Ishikawa (cell line): Measurements from ENCODE around the gene SLN.

Experiments
- CEBPB ChIP-seq: IDR thresholded peaks from 2 replicates; pipeline ENCODE4 v1.6.1; 2012
- CREB1 ChIP-seq: IDR thresholded peaks from 2 replicates; pipeline ENCODE4 v1.6.1; 2012; ENCODE audit warnings: low read depth
- EGR1 ChIP-seq: IDR thresholded peaks from 2 replicates; pipeline ENCODE4 v1.6.1; 2012
- EP300 ChIP-seq: IDR thresholded peaks from 2 replicates; pipeline ENCODE4 v1.6.1; 2012; ENCODE audit warnings: borderline replicate concordance
- FOXM1 ChIP-seq: IDR thresholded peaks from 2 replicates; pipeline ENCODE4 v1.6.1; 2012; ENCODE audit warnings: low read depth, borderline replicate concordance
- NFIC ChIP-seq: IDR thresholded peaks from 2 replicates; pipeline ENCODE4 v1.6.1; 2012
- RAD21 ChIP-seq: IDR thresholded peaks from 2 replicates; pipeline ENCODE4 v1.6.1; 2012; ENCODE audit warnings: low read depth
- TAF1 ChIP-seq: IDR thresholded peaks from 2 replicates; pipeline ENCODE4 v1.6.1; 2012; ENCODE audit warnings: low read depth, mild to moderate bottlenecking
- TCF12 ChIP-seq: IDR thresholded peaks from 2 replicates; pipeline ENCODE4 v1.6.1; 2012; ENCODE audit warnings: low read depth
- TEAD4 ChIP-seq: IDR thresholded peaks from 2 replicates; pipeline ENCODE4 v1.6.1; 2012
- YY1 ChIP-seq: IDR thresholded peaks from 2 replicates; pipeline ENCODE4 v1.6.1; 2012; ENCODE audit warnings: low read depth
- ZBTB7A ChIP-seq: IDR thresholded peaks from 2 replicates; pipeline ENCODE4 v1.6.1; 2012; ENCODE audit warnings: low read depth
- TF ChIP-seq, protein P1 (sequence below): IDR thresholded peaks from 2 replicates; pipeline ENCODE4 v1.6.1; 2012
- TF ChIP-seq, protein P2 (sequence below): IDR thresholded peaks from 2 replicates; pipeline ENCODE4 v1.6.1; 2012; ENCODE audit warnings: low read depth, mild to moderate bottlenecking
- TF ChIP-seq, protein P3 (sequence below): IDR thresholded peaks from 2 replicates; pipeline ENCODE4 v1.6.1; 2012

The SLN gene

DNA sequence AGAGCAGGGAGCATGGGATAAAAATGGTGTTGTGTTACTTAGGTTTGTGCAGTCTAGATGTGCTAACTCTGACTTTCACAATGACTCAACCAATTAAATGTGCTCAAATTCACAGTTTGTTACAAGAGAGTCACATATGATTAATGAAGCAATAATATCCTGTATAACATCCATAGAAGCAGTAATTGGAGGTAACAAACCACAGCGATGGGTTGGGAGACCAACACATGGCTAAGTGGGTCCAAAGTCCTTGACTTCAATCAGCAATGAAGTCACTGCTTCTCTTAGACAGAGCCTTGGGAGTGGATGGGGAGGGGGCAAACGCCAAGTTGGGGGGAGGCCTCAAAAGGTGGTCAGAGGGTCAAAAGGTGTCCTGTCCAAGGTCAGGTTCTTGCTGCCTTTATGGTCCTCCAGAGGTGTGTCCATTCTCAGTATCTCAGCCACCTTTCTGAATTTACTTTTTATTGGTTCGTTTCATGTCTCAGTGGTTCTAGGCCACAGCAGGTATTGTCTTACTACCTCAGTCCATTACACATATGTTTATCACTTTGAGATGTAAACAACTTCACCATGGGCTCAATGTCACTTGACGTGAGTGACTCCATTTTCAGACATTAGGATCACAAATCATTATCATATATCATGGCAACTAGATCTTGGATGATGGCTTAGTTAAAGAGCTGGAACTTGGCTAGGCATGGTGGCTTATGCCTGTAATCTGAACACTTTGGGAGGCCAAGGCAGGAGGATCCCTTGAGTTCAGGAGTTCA lies 32.4 kb downstream of the SLN start:
- TF ChIP-seq, protein P1, sequence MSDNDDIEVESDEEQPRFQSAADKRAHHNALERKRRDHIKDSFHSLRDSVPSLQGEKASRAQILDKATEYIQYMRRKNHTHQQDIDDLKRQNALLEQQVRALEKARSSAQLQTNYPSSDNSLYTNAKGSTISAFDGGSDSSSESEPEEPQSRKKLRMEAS: no peak
- TF ChIP-seq CEBPB: no peak
- TF ChIP-seq TAF1: no peak
- TF ChIP-seq YY1: no peak
- TF ChIP-seq RAD21: no peak
- no peak for TF ChIP-seq TEAD4

DNA sequence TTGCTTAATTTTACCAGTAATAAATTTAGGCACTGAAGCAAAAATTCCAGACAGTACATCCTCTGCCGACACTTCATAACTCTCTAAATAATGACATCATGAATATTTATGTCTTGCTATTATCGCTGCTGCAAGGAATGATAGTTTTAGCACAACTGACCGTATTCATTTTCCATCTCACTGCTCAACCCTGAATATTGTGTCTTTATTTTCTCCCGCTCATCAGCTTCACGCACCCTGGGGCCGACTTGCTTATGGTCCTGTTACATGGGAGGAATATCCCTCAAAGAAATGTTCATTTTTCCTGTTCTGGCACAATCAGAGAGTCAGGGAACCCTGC lies 33.3 kb downstream of the SLN start:
- TF ChIP-seq CREB1 (no peak), CEBPB (no peak), TEAD4 (no peak), NFIC (no peak), FOXM1 (no peak), RAD21 (no peak), EP300 (no peak)
- TF ChIP-seq, protein P2, sequence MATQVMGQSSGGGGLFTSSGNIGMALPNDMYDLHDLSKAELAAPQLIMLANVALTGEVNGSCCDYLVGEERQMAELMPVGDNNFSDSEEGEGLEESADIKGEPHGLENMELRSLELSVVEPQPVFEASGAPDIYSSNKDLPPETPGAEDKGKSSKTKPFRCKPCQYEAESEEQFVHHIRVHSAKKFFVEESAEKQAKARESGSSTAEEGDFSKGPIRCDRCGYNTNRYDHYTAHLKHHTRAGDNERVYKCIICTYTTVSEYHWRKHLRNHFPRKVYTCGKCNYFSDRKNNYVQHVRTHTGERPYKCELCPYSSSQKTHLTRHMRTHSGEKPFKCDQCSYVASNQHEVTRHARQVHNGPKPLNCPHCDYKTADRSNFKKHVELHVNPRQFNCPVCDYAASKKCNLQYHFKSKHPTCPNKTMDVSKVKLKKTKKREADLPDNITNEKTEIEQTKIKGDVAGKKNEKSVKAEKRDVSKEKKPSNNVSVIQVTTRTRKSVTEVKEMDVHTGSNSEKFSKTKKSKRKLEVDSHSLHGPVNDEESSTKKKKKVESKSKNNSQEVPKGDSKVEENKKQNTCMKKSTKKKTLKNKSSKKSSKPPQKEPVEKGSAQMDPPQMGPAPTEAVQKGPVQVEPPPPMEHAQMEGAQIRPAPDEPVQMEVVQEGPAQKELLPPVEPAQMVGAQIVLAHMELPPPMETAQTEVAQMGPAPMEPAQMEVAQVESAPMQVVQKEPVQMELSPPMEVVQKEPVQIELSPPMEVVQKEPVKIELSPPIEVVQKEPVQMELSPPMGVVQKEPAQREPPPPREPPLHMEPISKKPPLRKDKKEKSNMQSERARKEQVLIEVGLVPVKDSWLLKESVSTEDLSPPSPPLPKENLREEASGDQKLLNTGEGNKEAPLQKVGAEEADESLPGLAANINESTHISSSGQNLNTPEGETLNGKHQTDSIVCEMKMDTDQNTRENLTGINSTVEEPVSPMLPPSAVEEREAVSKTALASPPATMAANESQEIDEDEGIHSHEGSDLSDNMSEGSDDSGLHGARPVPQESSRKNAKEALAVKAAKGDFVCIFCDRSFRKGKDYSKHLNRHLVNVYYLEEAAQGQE: no peak

DNA sequence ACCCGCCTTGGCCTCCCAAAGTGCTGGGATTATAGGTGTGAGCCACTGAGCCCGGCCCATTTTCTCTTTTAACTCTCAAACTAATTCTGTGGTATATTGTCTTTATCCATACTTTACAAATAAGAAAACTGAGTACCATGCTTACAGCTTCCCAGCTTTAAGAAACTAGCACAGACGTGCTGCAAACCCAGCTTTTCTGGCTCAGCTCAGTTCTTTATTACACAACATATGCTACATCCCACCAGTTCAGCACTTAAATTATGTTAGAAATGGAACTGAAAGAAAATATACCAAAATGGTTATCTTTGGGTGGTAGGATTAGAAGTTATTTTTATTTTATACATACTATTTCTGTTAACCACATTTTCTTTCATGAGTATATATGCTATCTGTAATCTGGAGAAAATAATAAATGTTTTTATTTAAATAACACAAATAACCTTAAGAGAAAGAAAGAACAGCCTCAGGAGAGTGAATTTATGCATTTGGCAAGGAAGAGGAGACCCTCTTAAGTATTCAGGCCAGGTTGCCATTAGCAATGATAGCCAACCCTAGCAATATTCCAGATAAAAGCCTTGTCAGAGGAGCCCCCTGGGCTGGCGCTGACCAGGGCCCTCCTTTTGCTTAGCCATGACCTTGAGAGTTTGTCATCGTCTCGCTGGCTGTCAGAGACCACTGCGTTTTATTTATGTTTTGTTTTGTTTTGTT lies 33.8 kb downstream of the SLN start:
- TF ChIP-seq CREB1: no peak

DNA sequence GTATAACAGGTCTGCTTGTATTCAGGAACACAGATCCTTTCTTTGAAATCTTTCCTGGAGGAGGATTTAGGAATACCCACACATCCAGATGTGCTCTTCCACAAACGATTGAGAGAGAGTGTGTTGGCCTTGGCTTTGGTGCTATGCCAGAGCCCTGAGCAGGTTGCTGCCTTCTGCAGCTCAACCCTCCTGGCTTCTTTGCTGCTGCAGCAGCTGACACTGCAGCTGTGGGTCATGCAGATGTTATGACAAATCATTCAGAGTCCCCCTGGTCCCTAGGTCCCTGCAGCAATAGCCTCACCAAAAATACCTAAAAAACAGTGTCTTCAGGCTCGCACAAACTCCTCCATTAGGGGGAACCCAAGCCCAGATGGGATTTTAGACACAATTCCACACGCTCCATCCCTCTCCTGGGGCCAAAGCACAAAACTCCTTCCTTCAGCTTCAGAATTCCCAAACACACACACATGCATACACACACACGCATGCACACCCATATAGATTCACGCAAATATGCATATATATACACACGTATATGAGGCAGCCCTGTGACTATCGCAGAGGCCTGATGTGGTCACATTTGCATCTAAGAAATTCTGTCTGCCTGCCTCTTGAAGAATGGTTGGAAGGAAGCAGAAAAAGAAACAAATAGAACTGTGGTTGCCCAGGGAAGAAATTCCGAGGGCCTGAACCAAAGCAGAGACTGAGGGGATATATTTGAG lies 35.4 kb downstream of the SLN start:
- no peak for TF ChIP-seq TCF12
- no peak for TF ChIP-seq YY1
- TF ChIP-seq, protein P3, sequence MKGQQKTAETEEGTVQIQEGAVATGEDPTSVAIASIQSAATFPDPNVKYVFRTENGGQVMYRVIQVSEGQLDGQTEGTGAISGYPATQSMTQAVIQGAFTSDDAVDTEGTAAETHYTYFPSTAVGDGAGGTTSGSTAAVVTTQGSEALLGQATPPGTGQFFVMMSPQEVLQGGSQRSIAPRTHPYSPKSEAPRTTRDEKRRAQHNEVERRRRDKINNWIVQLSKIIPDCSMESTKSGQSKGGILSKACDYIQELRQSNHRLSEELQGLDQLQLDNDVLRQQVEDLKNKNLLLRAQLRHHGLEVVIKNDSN: no peak
- no peak for TF ChIP-seq RAD21
- TF ChIP-seq, protein P2: no peak
- no peak for TF ChIP-seq NFIC
- TF ChIP-seq, protein P1: no peak
- no peak for TF ChIP-seq TEAD4
- no peak for TF ChIP-seq EP300
- no peak for TF ChIP-seq TAF1
- TF ChIP-seq CREB1: no peak
- no peak for TF ChIP-seq CEBPB

DNA sequence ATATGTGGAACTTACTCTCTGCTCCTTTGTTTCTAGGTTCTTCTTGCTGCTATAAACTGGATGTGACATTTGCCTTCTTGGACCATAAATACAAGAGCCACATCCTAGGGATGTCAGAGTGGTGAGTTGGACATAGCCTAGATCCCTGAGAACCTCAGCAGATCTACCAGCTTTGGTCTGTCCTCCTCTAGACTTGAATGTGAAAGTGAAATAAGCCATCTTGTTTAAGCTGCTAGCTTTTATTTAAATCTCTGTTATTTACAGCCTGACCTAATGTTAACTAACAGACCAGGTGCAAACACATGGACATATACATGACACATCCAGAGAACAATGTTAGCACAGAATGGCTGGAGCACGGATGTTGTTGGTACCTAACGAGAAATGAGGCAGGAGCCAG lies 36.0 kb downstream of the SLN start:
- TF ChIP-seq FOXM1 (no peak), ZBTB7A (no peak), NFIC (no peak), CEBPB (no peak)

DNA sequence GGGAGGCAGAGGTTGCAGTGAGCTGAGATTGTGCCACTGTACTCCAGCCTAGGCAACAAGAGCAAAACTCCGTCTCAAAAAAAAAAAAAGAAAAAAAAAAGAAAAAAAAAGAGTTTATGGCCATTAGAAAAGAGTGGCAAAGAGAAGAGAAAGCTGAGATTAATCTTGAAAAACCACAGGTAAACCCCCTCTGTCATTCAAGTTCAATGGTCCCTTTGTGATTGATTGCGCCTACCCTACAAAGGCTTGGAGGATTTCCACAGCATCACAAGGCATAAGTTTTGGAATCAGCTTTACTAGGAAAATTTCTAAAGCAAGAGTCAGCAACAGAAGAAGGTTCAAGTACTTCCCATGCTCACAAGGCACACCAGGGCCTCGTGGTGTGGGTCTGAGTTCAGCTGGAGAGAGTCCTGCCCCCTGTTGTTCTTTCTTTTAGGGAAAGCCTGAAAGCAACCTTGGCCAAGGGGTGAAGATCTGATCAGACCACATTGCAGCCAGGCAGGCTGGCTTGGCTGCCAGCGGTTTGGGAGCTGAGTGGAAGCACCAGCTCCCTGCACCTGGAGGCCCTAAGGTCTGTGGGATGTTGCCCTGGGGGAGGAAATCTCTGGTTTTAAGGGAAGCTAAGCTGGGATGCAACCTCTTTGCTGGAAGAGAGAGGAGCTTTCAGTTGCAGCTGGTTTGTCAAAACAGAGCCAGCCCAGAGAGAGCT lies 41.8 kb downstream of the SLN start:
- TF ChIP-seq RAD21 (no peak), EP300 (no peak), CEBPB (no peak), EGR1 (no peak), TEAD4 (no peak), CREB1 (no peak), ZBTB7A (no peak), YY1 (no peak), TCF12 (no peak), NFIC (no peak), FOXM1 (no peak), TAF1 (no peak)
- TF ChIP-seq, protein P1: no peak
- TF ChIP-seq, protein P2: no peak
- TF ChIP-seq, protein P3: no peak
